ENCODE results near the gene MYO1B.

DNA sequence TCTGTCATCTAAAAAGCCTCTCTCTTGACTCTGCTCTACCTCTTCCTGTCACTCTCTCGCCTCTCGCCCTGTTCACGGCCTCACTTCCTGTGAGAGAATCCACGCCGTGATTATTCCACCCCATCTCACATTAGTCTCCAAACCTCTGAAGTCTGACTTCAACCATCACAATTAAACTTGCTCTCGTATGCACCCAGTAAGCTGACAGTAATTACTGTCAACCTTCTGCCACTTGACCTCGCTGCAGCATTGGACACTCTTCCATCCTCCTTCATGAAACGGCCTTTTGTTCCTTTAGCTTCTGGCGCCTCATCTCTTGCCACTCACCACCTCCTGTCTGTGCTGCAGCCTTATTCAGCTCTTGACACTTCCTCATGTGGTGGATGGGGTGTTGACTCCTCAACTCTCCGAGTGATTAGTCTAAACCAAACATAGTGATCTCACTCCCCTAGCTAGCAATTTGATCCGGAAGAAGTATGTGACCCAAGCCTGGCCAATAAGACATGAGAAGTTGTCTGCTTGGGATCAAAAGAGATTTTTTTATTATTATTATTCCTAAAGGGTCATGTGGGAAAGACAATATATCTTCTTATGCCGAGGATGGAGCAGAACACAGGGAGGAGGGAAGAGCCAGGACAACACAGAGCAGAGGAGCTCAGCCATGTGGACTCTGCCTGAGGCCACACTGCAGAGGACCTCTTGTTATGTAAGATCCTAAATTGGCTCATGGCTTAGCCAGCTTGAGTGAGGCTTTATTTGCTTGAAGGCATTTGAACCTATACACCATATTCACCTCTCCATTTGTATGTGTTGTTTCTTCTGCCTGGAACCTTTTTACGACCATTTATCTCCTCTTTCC, 38.4 kb upstream of the MYO1B start:
- TF ChIP-seq EZH2 (IDR thresholded peaks at IDR 0.05; ENCODE audit: borderline replicate concordance, low read depth, low read length, poor library complexity, severe bottlenecking): no peak
- TF ChIP-seq, protein P1, sequence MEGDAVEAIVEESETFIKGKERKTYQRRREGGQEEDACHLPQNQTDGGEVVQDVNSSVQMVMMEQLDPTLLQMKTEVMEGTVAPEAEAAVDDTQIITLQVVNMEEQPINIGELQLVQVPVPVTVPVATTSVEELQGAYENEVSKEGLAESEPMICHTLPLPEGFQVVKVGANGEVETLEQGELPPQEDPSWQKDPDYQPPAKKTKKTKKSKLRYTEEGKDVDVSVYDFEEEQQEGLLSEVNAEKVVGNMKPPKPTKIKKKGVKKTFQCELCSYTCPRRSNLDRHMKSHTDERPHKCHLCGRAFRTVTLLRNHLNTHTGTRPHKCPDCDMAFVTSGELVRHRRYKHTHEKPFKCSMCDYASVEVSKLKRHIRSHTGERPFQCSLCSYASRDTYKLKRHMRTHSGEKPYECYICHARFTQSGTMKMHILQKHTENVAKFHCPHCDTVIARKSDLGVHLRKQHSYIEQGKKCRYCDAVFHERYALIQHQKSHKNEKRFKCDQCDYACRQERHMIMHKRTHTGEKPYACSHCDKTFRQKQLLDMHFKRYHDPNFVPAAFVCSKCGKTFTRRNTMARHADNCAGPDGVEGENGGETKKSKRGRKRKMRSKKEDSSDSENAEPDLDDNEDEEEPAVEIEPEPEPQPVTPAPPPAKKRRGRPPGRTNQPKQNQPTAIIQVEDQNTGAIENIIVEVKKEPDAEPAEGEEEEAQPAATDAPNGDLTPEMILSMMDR (conservative IDR thresholded peaks at IDR 0.05; ENCODE audit: low read depth, low read length): no peak

Data from A673 (cell line).